ENCODE results near the gene TPCN1.

- no peak for TF ChIP-seq CTCF (IDR thresholded peaks at IDR 0.05)
- no peak for TF ChIP-seq POLR2A (IDR thresholded peaks at IDR 0.05)
Measured at GRCh38 chr12:113242560-113242959, 21.3 kb downstream of the TPCN1 start.
